ENCODE measurements around the gene EPDR1.

Gene EPDR1

GRCh38 chr7:37960483-37960882 is 40.0 kb downstream of the EPDR1 start:
- no peak for TF ChIP-seq CTCF (IDR thresholded peaks at IDR 0.05; ENCODE audit: low read depth, low read length)
- DNase-seq (ENCODE audit: extremely low read depth, low read depth): no peak

- DNase-seq (ENCODE audit: extremely low read depth, low read depth): no peak
- TF ChIP-seq CTCF (IDR thresholded peaks at IDR 0.05; ENCODE audit: low read depth, low read length): no peak
Measured at GRCh38 chr7:37961251-37961650, 40.8 kb downstream of the EPDR1 start.

- DNase-seq (ENCODE audit: extremely low read depth, low read depth): no peak
- TF ChIP-seq CTCF (IDR thresholded peaks at IDR 0.05; ENCODE audit: low read depth, low read length): no peak
Measured at GRCh38 chr7:37964196-37964595, 43.8 kb downstream of the EPDR1 start.

- DNase-seq (ENCODE audit: extremely low read depth, low read depth): no peak
- no peak for TF ChIP-seq CTCF (IDR thresholded peaks at IDR 0.05; ENCODE audit: low read depth, low read length)
Measured at GRCh38 chr7:37970211-37970610, 49.8 kb downstream of the EPDR1 start.

- no peak for DNase-seq (ENCODE audit: extremely low read depth, low read depth)
- TF ChIP-seq CTCF (IDR thresholded peaks at IDR 0.05; ENCODE audit: low read depth, low read length): no peak
Measured at GRCh38 chr7:37971491-37971890, 51.1 kb downstream of the EPDR1 start.

- no peak for TF ChIP-seq CTCF (IDR thresholded peaks at IDR 0.05; ENCODE audit: low read depth, low read length)
- DNase-seq (ENCODE audit: extremely low read depth, low read depth): no peak
Measured at GRCh38 chr7:37973915-37974314, 53.5 kb downstream of the EPDR1 start.

GRCh38 chr7:37974711-37975110 is 54.3 kb downstream of the EPDR1 start:
- TF ChIP-seq CTCF (IDR thresholded peaks at IDR 0.05; ENCODE audit: low read depth, low read length): no peak
- DNase-seq (ENCODE audit: extremely low read depth, low read depth): no peak

Measured in AG09319 (cell line).